Measurements from ENCODE around the gene SHBG. TPM values are rescaled to one million over a fixed set of nuclear protein-coding genes. Genes with fewer than 3 reads are reported as not detected.

Gene SHBG
- total and polyA plus RNA-seq, 3 experiments from 2014 or later: not detected

- Mint-ChIP-seq H3K4me1 (peaks cover 10 to 22% (median 15%) of the 10 kb centered on the region in 3 donors), H3K36me3 (no peaks in the 10 kb centered on the region), H3K27me3 (peaks cover 33 to 37% of the 10 kb centered on the region in 2 donors), H3K4me3 (peak overlapping the region; percentile 43 to 90 (median 81)), H3K27ac (peak overlapping the region in 1 of 8 donors; percentile 68), H3K9me3 (peaks cover 0 to 2% (median 0%) of the 10 kb centered on the region in 5 donors)
- POLR2A ChIA-PET: interaction anchor here (0.9 to 2.9 kb wide), 3 partner anchors 24 to 39 kb away, joined by 5 to 23 read pairs (median 5); partner anchors contain the start of genes SAT2, TP53 and WRAP53
- H3K36me3 ChIP-seq (ENCODE audit: insufficient read depth, low read length): no peaks in the 10 kb centered on the region
- H3K9me3 ChIP-seq (ENCODE audit: low read length): no peaks in the 10 kb centered on the region
- no peak for DNase-seq
- no peak overlapping the region for H3K4me3 ChIP-seq (ENCODE audit: low read length)
- peaks cover 18% of the 10 kb centered on the region for H3K27me3 ChIP-seq (ENCODE audit: insufficient read depth, low read length, poor library complexity, severe bottlenecking)
- H3K27ac ChIP-seq (ENCODE audit: low read depth, low read length): no peak overlapping the region
- peaks cover 9% of the 10 kb centered on the region for H3K4me1 ChIP-seq (ENCODE audit: insufficient read depth, low read length)
- CTCF ChIA-PET: interaction anchor here (0.8 to 1.9 kb wide), 6 partner anchors 9 to 37 kb away, joined by 3 to 10 read pairs (median 5); partner anchors contain the start of genes FXR2, SAT2 and TP53
Observed at GRCh38 chr17:7651665-7652387, 21.9 kb downstream of the SHBG start.

GRCh38 chr17:7652388-7653356 lies 22.7 kb downstream of the SHBG start:
- no peak overlapping the region for H3K4me3 ChIP-seq (ENCODE audit: low read length)
- POLR2A ChIA-PET: interaction anchor here (2.9 kb wide), 1 partner anchor 34 kb away, joined by 23 read pairs; the partner anchor contains the start of genes TP53 and WRAP53
- Mint-ChIP-seq H3K4me3 (peak overlapping the region in 5 of 7 donors; percentile 43 to 76 (median 53)), H3K27me3 (peaks cover 31 to 32% of the 10 kb centered on the region in 2 donors), H3K9me3 (peaks cover 0 to 2% (median 0%) of the 10 kb centered on the region in 5 donors), H3K27ac (peak overlapping the region in 2 of 8 donors; percentile 2 to 11), H3K4me1 (peaks cover 10 to 22% (median 15%) of the 10 kb centered on the region in 3 donors), H3K36me3 (no peaks in the 10 kb centered on the region)
- H3K36me3 ChIP-seq (ENCODE audit: insufficient read depth, low read length): no peaks in the 10 kb centered on the region
- no peak for DNase-seq
- no peaks in the 10 kb centered on the region for H3K9me3 ChIP-seq (ENCODE audit: low read length)
- H3K4me1 ChIP-seq (ENCODE audit: insufficient read depth, low read length): peaks cover 9% of the 10 kb centered on the region
- peaks cover 18% of the 10 kb centered on the region for H3K27me3 ChIP-seq (ENCODE audit: insufficient read depth, low read length, poor library complexity, severe bottlenecking)
- no peak overlapping the region for H3K27ac ChIP-seq (ENCODE audit: low read depth, low read length)
- CTCF ChIA-PET: interaction anchor here (0.8 kb wide), 1 partner anchor 35 kb away, joined by 4 read pairs; the partner anchor contains the start of gene TP53

DNA sequence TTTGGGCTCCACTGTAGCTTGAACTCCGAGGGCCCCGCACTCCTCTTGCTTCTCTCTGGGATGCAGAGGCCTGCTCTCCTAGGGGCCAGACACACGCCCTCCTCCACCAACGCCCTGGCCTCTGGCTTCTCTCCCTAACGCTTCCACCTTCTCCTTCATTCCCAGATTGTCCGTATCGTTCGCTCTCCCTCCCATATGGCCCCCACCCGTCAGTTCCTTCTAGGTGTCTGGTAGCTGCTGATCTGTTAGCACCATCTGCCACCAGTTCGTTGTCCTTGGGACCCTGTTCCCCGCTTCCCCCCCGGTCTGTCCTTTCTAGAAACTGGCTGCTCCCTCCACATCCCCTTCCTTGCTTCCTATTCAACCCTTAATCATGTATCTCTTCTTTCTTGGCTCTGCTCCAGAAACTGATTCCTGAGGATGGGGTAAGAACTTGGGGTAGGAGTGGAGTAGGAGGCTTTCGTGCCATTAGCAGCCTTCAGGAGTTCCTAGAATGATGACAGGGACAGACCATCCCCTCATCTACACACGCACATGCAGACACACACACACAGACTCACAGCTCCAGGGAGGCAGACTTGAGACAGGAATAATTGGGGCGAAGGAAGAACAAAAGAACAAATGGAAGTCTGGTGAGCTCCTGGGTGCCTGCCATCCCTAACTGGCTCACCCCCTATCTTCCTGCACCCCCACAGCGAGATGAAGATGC lies 25.1 kb downstream of the SHBG start:
- no peak for DNase-seq
- CTCF ChIA-PET: no interaction called here

GRCh38 chr17:7655541-7655840 lies 25.6 kb downstream of the SHBG start:
- Histone ChIP-seq H3K4me3 (ENCODE audit: low read length) (no peak overlapping the region), H3K27me3 (ENCODE audit: insufficient read depth, low read length, poor library complexity, severe bottlenecking) (peaks cover 10% of the 10 kb centered on the region), H3K9me3 (ENCODE audit: low read length) (no peaks in the 10 kb centered on the region), H3K36me3 (ENCODE audit: insufficient read depth, low read length) (no peaks in the 10 kb centered on the region), H3K27ac (ENCODE audit: low read depth, low read length) (no peak overlapping the region), H3K4me1 (ENCODE audit: insufficient read depth, low read length) (peaks cover 1% of the 10 kb centered on the region)
- Mint-ChIP-seq H3K4me3 (peak overlapping the region in 1 of 7 donors; percentile 36), H3K4me1 (peaks cover 2 to 13% (median 7%) of the 10 kb centered on the region in 3 donors), H3K27ac (no peak overlapping the region), H3K36me3 (no peaks in the 10 kb centered on the region), H3K27me3 (peaks cover 16 to 17% of the 10 kb centered on the region in 2 donors), H3K9me3 (peaks cover 0 to 2% (median 0%) of the 10 kb centered on the region in 5 donors)
- no peak for DNase-seq
- CTCF ChIA-PET: no interaction called here
- POLR2A ChIA-PET: no interaction called here

More for the DNA sequence above, 25.1 kb downstream of the SHBG start:
- no peak overlapping the region for H3K4me3 Mint-ChIP-seq
- peak overlapping the region in 2 of 8 donors; percentile 81 to 86 for H3K27ac Mint-ChIP-seq
- no peaks in the 10 kb centered on the region for H3K9me3 ChIP-seq (ENCODE audit: low read length)
- peaks cover 0 to 2% (median 0%) of the 10 kb centered on the region in 5 donors for H3K9me3 Mint-ChIP-seq
- peaks cover 6% of the 10 kb centered on the region for H3K4me1 ChIP-seq (ENCODE audit: insufficient read depth, low read length)
- no peak overlapping the region for H3K27ac ChIP-seq (ENCODE audit: low read depth, low read length)
- H3K27me3 Mint-ChIP-seq: peaks cover 21 to 22% of the 10 kb centered on the region in 2 donors
- H3K36me3 ChIP-seq (ENCODE audit: insufficient read depth, low read length): no peaks in the 10 kb centered on the region
- peaks cover 8 to 19% (median 12%) of the 10 kb centered on the region in 3 donors for H3K4me1 Mint-ChIP-seq
- no peak overlapping the region for H3K4me3 ChIP-seq (ENCODE audit: low read length)
- POLR2A ChIA-PET: no interaction called here
- no peaks in the 10 kb centered on the region for H3K36me3 Mint-ChIP-seq
- H3K27me3 ChIP-seq (ENCODE audit: insufficient read depth, low read length, poor library complexity, severe bottlenecking): peaks cover 15% of the 10 kb centered on the region

GRCh38 chr17:7656958-7657609 lies 27.1 kb downstream of the SHBG start:
- Histone ChIP-seq H3K36me3 (ENCODE audit: insufficient read depth, low read length) (no peaks in the 10 kb centered on the region), H3K4me1 (ENCODE audit: insufficient read depth, low read length) (no peaks in the 10 kb centered on the region), H3K27me3 (ENCODE audit: insufficient read depth, low read length, poor library complexity, severe bottlenecking) (no peaks in the 10 kb centered on the region), H3K27ac (ENCODE audit: low read depth, low read length) (no peak overlapping the region), H3K9me3 (ENCODE audit: low read length) (no peaks in the 10 kb centered on the region), H3K4me3 (ENCODE audit: low read length) (no peak overlapping the region)
- Mint-ChIP-seq H3K27ac (no peak overlapping the region), H3K27me3 (peaks cover 8 to 10% of the 10 kb centered on the region in 2 donors), H3K9me3 (peaks cover 0 to 2% (median 0%) of the 10 kb centered on the region in 5 donors), H3K4me1 (peaks cover 0 to 2% (median 0%) of the 10 kb centered on the region in 3 donors), H3K36me3 (no peaks in the 10 kb centered on the region), H3K4me3 (no peak overlapping the region)
- ChIA-PET CTCF (no interaction called here), POLR2A (no interaction called here)
- DNase-seq: no peak

DNA sequence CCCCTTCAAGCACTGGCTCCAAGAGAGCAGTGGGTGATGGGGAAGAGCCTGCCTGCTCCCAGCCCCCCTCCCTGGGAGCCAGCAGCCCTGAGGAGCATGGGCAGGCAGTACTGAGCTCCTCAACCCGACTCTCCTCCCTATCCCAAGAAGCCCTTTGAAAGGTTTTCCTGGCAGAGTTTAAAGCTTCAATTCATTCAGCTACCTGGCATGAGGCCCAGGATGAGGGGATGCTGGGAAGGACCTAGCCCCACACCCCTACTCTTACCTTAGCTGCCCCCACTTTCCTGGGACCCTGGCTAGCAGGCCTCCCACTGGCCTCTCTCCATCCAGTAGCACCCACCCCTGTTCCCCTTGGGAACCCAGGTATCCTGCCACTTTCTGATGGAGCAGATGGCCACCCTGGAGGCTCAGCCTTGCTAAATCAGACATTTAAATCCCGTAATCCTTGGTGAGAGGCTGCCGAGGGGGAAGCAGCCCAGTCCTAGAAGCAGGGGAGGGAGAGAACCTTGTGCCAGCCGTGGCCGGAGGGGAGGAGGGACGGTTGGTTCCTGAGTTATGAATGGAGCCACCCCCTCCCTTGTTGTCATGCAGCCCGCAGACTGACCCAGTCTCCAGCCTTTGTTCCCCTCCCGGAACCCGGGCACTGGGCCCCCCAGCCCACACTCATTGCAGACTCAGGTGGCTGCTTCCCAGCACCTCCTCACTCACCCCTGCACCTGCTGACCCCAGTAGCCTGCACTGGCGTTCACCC lies 37.9 kb downstream of the SHBG start:
- H3K9me3 Mint-ChIP-seq: no peaks in the 10 kb centered on the region
- Histone ChIP-seq H3K9me3 (ENCODE audit: low read length) (no peaks in the 10 kb centered on the region), H3K27ac (ENCODE audit: low read depth, low read length) (no peak overlapping the region), H3K4me1 (ENCODE audit: insufficient read depth, low read length) (no peaks in the 10 kb centered on the region), H3K27me3 (ENCODE audit: insufficient read depth, low read length, poor library complexity, severe bottlenecking) (no peaks in the 10 kb centered on the region), H3K4me3 (ENCODE audit: low read length) (no peak overlapping the region), H3K36me3 (ENCODE audit: insufficient read depth, low read length) (peaks cover 23% of the 10 kb centered on the region)
- no peak overlapping the region for H3K27ac Mint-ChIP-seq
- POLR2A ChIA-PET: interaction anchor here (0.5 to 1.9 kb wide), 2 partner anchors 17 to 913 kb away, joined by 4 to 8 read pairs; no protein-coding TSS in a partner anchor
- peaks cover 8 to 56% (median 15%) of the 10 kb centered on the region in 3 donors for H3K36me3 Mint-ChIP-seq
- CTCF ChIA-PET: interaction anchor here (1.5 to 1.9 kb wide), 3 partner anchors 9 to 20 kb away, joined by 3 to 9 read pairs (median 4); partner anchors contain the start of gene TP53
- no peak overlapping the region for H3K4me3 Mint-ChIP-seq
- H3K4me1 Mint-ChIP-seq: no peaks in the 10 kb centered on the region
- DNase-seq: no peak
- no peaks in the 10 kb centered on the region for H3K27me3 Mint-ChIP-seq
